ENCODE results near the gene NEURL1. TPM values are rescaled to one million over a fixed set of nuclear protein-coding genes. Genes with fewer than 3 reads are reported as not detected.

Gene NEURL1
- 10 to 100 TPM in 9 of 10 donors, 1 to 10 TPM in 1; 8.8 to 32.7 (median 24.5) TPM for polyA plus RNA-seq (ENCODE audit: insufficient read length in 10 of 10)
- long read RNA-seq, donor 1, partial matches to known transcripts = 6 of 6 reads
- long read RNA-seq, donor 1, other reads (novel, unspliced or antisense) = 0 of 6 reads
- long read RNA-seq, donor 2 = 0 reads
- long read RNA-seq, donor 3 = 0 reads
- long read RNA-seq, donor 4 = 0 reads
- long read RNA-seq, donor 5, partial matches to known transcripts = 15 of 15 reads
- long read RNA-seq, donor 5, other reads (novel, unspliced or antisense) = 0 of 15 reads
- long read RNA-seq, donor 6, partial matches to known transcripts = 0 of 6 reads
- long read RNA-seq, donor 6, other reads (novel, unspliced or antisense) = 6 of 6 reads
- long read RNA-seq, donor 7, partial matches to known transcripts = 5 of 5 reads
- long read RNA-seq, donor 7, other reads (novel, unspliced or antisense) = 0 of 5 reads
- long read RNA-seq, donor 8 = 0 reads
- long read RNA-seq, donor 9 = 0 reads

GRCh38 chr10:103493362-103493915 is at the start of gene NEURL1:
Gene NEURL1, plus strand, starts transcription at chr10:103493705. Its CDS starts 683 bp downstream, at chr10:103494388.
- peak; percentile 27 to 82 (median 66) for DNase-seq

- no peak for DNase-seq
Measured at GRCh38 chr10:103444478-103444877, 49.0 kb upstream of the NEURL1 start.

- DNase-seq = no peak
Measured at GRCh38 chr10:103445366-103445765, 48.1 kb upstream of the NEURL1 start.

GRCh38 chr10:103445767-103446567 is 47.5 kb upstream of the NEURL1 start:
- DNase-seq = no peak

- no peak for DNase-seq
Measured at GRCh38 chr10:103447187-103447586, 46.3 kb upstream of the NEURL1 start.

- peak in 2 of 3 donors; percentile 45 to 46 for DNase-seq
Measured at GRCh38 chr10:103448746-103449145, 44.8 kb upstream of the NEURL1 start.

GRCh38 chr10:103449208-103450144 is 44.0 kb upstream of the NEURL1 start:
- DNase-seq = no peak

GRCh38 chr10:103450201-103450695 is 43.3 kb upstream of the NEURL1 start:
- DNase-seq = no peak

- peak; percentile 23 to 82 (median 27) for DNase-seq
Measured at GRCh38 chr10:103451091-103451813, 42.3 kb upstream of the NEURL1 start.

GRCh38 chr10:103451831-103452505 is 41.5 kb upstream of the NEURL1 start, which contains the start of gene CALHM2:
Gene CALHM2, minus strand, starts transcription at chr10:103452370. Its CDS starts 2,429 bp downstream, at chr10:103449941.
- DNase-seq = peak; percentile 45 to 92 (median 76)

- no peak for DNase-seq
Measured at GRCh38 chr10:103452506-103453230, 40.8 kb upstream of the NEURL1 start.

- no peak for DNase-seq
Measured at GRCh38 chr10:103454026-103454425, 39.5 kb upstream of the NEURL1 start.

GRCh38 chr10:103455235-103455634 is 38.3 kb upstream of the NEURL1 start:
- no peak for DNase-seq

GRCh38 chr10:103456074-103456660 is 37.3 kb upstream of the NEURL1 start:
- DNase-seq = no peak

- no peak for DNase-seq
Measured at GRCh38 chr10:103457176-103457712, 36.3 kb upstream of the NEURL1 start.

- no peak for DNase-seq
Measured at GRCh38 chr10:103457896-103458583, 35.5 kb upstream of the NEURL1 start.

- DNase-seq = no peak
Measured at GRCh38 chr10:103458720-103459119, 34.8 kb upstream of the NEURL1 start, which contains the start of gene CALHM1. Gene CALHM1, minus strand, starts transcription at chr10:103458900. Its CDS starts 149 bp downstream, at chr10:103458751.
